Measurements from ENCODE around the gene SPAG17. TPM values are rescaled to one million over a fixed set of nuclear protein-coding genes. Genes with fewer than 3 reads are reported as not detected.

Gene SPAG17
- total and polyA plus RNA-seq, 2 experiments from 2014 or later, result 1.0 to 1.1 TPM

- Histone ChIP-seq H3K4me3 (no peak overlapping the region), H4K20me1 (replicated peaks; ENCODE audit: insufficient read depth) (no peaks in the 10 kb centered on the region), H3K27me3 (ENCODE audit: insufficient read depth) (no peaks in the 10 kb centered on the region), H2AFZ (no peak overlapping the region), H3K4me1 (ENCODE audit: insufficient read depth) (no peaks in the 10 kb centered on the region), H3K27ac (ENCODE audit: low read depth) (no peak overlapping the region), H3K79me2 (replicated peaks; ENCODE audit: insufficient read depth) (no peaks in the 10 kb centered on the region), H3K9me2 (ENCODE audit: insufficient read depth) (no peaks in the 10 kb centered on the region), H3K36me3 (ENCODE audit: insufficient read depth) (no peaks in the 10 kb centered on the region), H3K4me2 (no peak overlapping the region), H3F3A (replicated peaks; ENCODE audit: low read depth) (no peaks in the 10 kb centered on the region)
- no peaks in the 10 kb centered on the region for H3K9me3 Mint-ChIP-seq
- H3K27ac Mint-ChIP-seq, result no peak overlapping the region
- no peak for TF ChIP-seq ZNF114 (CRISPR knock-in tag; IDR thresholded peaks at IDR 0.05)
- TF ChIP-seq REST (IDR thresholded peaks at IDR 0.05; ENCODE audit: unreplicated experiment), result no peak
- TF ChIP-seq CTCF (conservative IDR thresholded peaks at IDR 0.05; ENCODE audit: low read depth in 2 of 2), result peak; percentile 13 to 50; a peak in 2 of 4 replicates
- no peak for ATAC-seq
- no peaks in the 10 kb centered on the region for H3K4me1 Mint-ChIP-seq
- peaks cover 3% of the 10 kb centered on the region for H3K27me3 Mint-ChIP-seq (ENCODE audit: insufficient read depth, low read depth, poor library complexity)
- H3K4me3 Mint-ChIP-seq, result no peak overlapping the region
- no peak for DNase-seq (ENCODE audit: low spot score)
- H3K36me3 Mint-ChIP-seq (ENCODE audit: low read depth), result no peaks in the 10 kb centered on the region
These were observed 161.8 kb downstream of the SPAG17 start for GRCh38 chr1:118023199-118023598.

GRCh38 chr1:118021668-118022067 lies 163.4 kb downstream of the SPAG17 start:
- Histone ChIP-seq H3K27me3 (ENCODE audit: insufficient read depth) (no peaks in the 10 kb centered on the region), H3K4me1 (ENCODE audit: insufficient read depth) (no peaks in the 10 kb centered on the region), H3F3A (replicated peaks; ENCODE audit: low read depth) (no peaks in the 10 kb centered on the region), H3K9me2 (ENCODE audit: insufficient read depth) (no peaks in the 10 kb centered on the region), H2AFZ (no peak overlapping the region), H3K27ac (ENCODE audit: low read depth) (no peak overlapping the region), H3K4me2 (no peak overlapping the region), H3K4me3 (no peak overlapping the region), H3K79me2 (replicated peaks; ENCODE audit: insufficient read depth) (no peaks in the 10 kb centered on the region), H3K36me3 (ENCODE audit: insufficient read depth) (no peaks in the 10 kb centered on the region), H4K20me1 (replicated peaks; ENCODE audit: insufficient read depth) (no peaks in the 10 kb centered on the region)
- H3K27me3 Mint-ChIP-seq (ENCODE audit: insufficient read depth, low read depth, poor library complexity), result peaks cover 3% of the 10 kb centered on the region
- TF ChIP-seq CTCF (conservative IDR thresholded peaks at IDR 0.05; ENCODE audit: low read depth in 2 of 2) (peak in 1 of 2 experiments; percentile 17; a peak in 1 of 4 replicates), ZNF331 (CRISPR knock-in tag; IDR thresholded peaks at IDR 0.05; ENCODE audit: low read depth) (no peak)
- H3K4me3 Mint-ChIP-seq, result no peak overlapping the region
- H3K9me3 Mint-ChIP-seq, result no peaks in the 10 kb centered on the region
- no peaks in the 10 kb centered on the region for H3K36me3 Mint-ChIP-seq (ENCODE audit: low read depth)
- DNase-seq (ENCODE audit: low spot score) (peak; percentile 44), ATAC-seq (no peak)
- no peaks in the 10 kb centered on the region for H3K4me1 Mint-ChIP-seq
- H3K27ac Mint-ChIP-seq, result no peak overlapping the region
